ENCODE data around the gene ART1. TPM values are rescaled to one million over a fixed set of nuclear protein-coding genes. Genes with fewer than 3 reads are reported as not detected.

The ART1 gene
- total and polyA plus RNA-seq, 9 donors: 0.15 TPM; not detected in 8

- TF ChIP-seq CTCF (IDR thresholded peaks at IDR 0.05) (no peak), EP300 (IDR thresholded peaks at IDR 0.05) (no peak), POLR2A (IDR thresholded peaks at IDR 0.05) (no peak)
- DNase-seq: no peak
- no peaks in the 10 kb centered on the region for H3K27me3 ChIP-seq
- intact Hi-C loops (cut with DNase I): no loop called here
- 97% methylated on average over 89 of the region's 89 CpGs for whole genome bisulfite sequencing, 3 donors
- no peak overlapping the region for H3K4me3 ChIP-seq
- H3K4me1 ChIP-seq (ENCODE audit: insufficient read depth): no peaks in the 10 kb centered on the region
- H3K27ac ChIP-seq: no peak overlapping the region
- H3K36me3 ChIP-seq: no peaks in the 10 kb centered on the region
- no peaks in the 10 kb centered on the region for H3K9me3 ChIP-seq
Measured at GRCh38 chr11:3667149-3668035, 22.5 kb downstream of the ART1 start.

GRCh38 chr11:3669128-3669527, 24.2 kb downstream of the ART1 start:
- WGBS, 3 donors: 92 to 95% (median 94%) methylated on average over 7 of the region's 7 CpGs
- intact Hi-C loops (cut with DNase I): no loop called here
- no peaks in the 10 kb centered on the region for H3K4me1 ChIP-seq (ENCODE audit: insufficient read depth)
- H3K27me3 ChIP-seq: no peaks in the 10 kb centered on the region
- no peak for DNase-seq
- no peak overlapping the region for H3K27ac ChIP-seq
- no peaks in the 10 kb centered on the region for H3K36me3 ChIP-seq
- TF ChIP-seq CTCF (IDR thresholded peaks at IDR 0.05) (no peak), POLR2A (IDR thresholded peaks at IDR 0.05) (no peak), EP300 (IDR thresholded peaks at IDR 0.05) (no peak)
- no peak overlapping the region for H3K4me3 ChIP-seq
- no peaks in the 10 kb centered on the region for H3K9me3 ChIP-seq

- Histone ChIP-seq H3K27me3 (no peaks in the 10 kb centered on the region), H3K36me3 (no peaks in the 10 kb centered on the region), H3K27ac (no peak overlapping the region), H3K4me1 (ENCODE audit: insufficient read depth) (no peaks in the 10 kb centered on the region), H3K4me3 (no peak overlapping the region), H3K9me3 (no peaks in the 10 kb centered on the region)
- intact Hi-C loops (cut with DNase I): no loop called here
- DNase-seq: no peak
- no peak for TF ChIP-seq CTCF (IDR thresholded peaks at IDR 0.05)
- TF ChIP-seq EP300 (IDR thresholded peaks at IDR 0.05): no peak
- WGBS, 3 donors: 90 to 94% (median 93%) methylated on average over 5 of the region's 5 CpGs
Measured at GRCh38 chr11:3669742-3670183, 24.8 kb downstream of the ART1 start.

- TF ChIP-seq EP300 (IDR thresholded peaks at IDR 0.05) (no peak), CTCF (IDR thresholded peaks at IDR 0.05) (no peak), POLR2A (IDR thresholded peaks at IDR 0.05) (no peak)
- no peak within 1 kb of the TSS for H3K27ac ChIP-seq
- no peak within 1 kb of the TSS for H3K4me3 ChIP-seq
- no peaks in the 10 kb centered on the region for H3K27me3 ChIP-seq
- H3K4me1 ChIP-seq (ENCODE audit: insufficient read depth): no peaks in the 10 kb centered on the region
- WGBS, 3 donors: 69 to 72% (median 72%) methylated on average over 9 of the region's 9 CpGs
- DNase-seq: no peak
- H3K36me3 ChIP-seq: no peaks in the 10 kb centered on the region
- intact Hi-C loops (cut with DNase I): no loop called here
- H3K9me3 ChIP-seq: no peaks in the 10 kb centered on the region
Measured at GRCh38 chr11:3671334-3672254, 26.7 kb downstream of the ART1 start, which contains the start of gene CHRNA10. CHRNA10 (minus strand) TSS chr11:3671384; CDS start chr11:3671312, 72 bp downstream.

Measured in ovary (tissue), 9 donors.